Measurements from ENCODE around the gene LYZL6. TPM values are rescaled to one million over a fixed set of nuclear protein-coding genes. Genes with fewer than 3 reads are reported as not detected.

The LYZL6 gene
- polyA plus RNA-seq, 1 donor (not counting 4 experiments of a cell fraction or from before 2014, with no cell fraction given): not detected

DNA sequence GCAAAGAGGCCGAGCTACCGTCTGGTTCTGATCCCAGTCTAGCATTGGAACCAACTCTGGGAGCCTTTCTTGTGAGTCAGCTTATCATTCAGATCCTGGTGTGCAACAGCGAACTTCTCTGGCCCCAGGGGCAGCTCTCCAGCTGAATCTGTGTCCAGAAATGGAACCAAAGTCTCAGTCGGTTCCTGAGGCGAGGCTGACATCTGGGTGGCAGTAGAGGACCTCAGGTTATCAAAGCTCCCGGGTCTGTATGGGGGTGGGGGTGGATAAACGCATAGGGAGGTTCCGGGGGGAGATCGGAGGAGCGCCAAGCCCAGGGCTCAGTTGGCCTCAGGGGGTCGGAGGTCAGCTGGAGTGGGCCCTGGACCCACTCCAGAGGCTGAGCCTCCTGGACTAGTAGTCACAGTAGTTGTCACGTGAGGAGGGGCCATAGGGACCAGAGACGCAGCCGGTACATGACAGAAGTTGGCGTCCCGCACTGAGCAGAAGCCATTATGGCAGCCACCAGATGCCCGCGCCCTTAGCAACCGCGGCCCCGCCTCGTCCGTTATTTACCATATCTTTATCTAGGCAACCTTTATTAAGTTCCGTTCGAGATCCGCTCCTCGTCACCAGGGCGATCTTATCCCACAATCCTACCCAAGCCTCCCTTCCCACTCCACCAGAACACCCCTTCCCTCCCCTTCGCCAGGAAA lies 25.8 kb downstream of the LYZL6 start:
- H3K9ac ChIP-seq (ENCODE audit: control insufficient read depth, extremely low read depth, insufficient read depth, low read length): no peak overlapping the region
- no peaks in the 10 kb centered on the region for H4K20me1 ChIP-seq (ENCODE audit: control insufficient read depth, extremely low read depth, insufficient read depth, low read length)
- no peak overlapping the region for H2AFZ ChIP-seq (ENCODE audit: control insufficient read depth, low read length)
- dilution Hi-C loops (cut with MboI; ENCODE audit: extremely low pct_ligation_motif_present, low sequenced_read_pairs): no loop called here
- no peak overlapping the region for H3K4me3 ChIP-seq (ENCODE audit: control insufficient read depth in 2 of 3, extremely low read depth in 1 of 3, insufficient read depth in 2 of 3, low read depth in 1 of 3, low read length in 3 of 3)
- H3K79me2 ChIP-seq (ENCODE audit: control insufficient read depth, insufficient read depth, low read length): no peaks in the 10 kb centered on the region
- no peaks in the 10 kb centered on the region for H3K27me3 ChIP-seq (ENCODE audit: control insufficient read depth, extremely low read depth, insufficient read depth, low read length)
- H3K4me2 ChIP-seq (ENCODE audit: control insufficient read depth, extremely low read depth, insufficient read depth, low read depth, low read length): no peak overlapping the region
- H3K4me1 ChIP-seq (ENCODE audit: control insufficient read depth, extremely low read depth, insufficient read depth, low read length): no peaks in the 10 kb centered on the region
- no peaks in the 10 kb centered on the region for H3K36me3 ChIP-seq (ENCODE audit: control insufficient read depth in 2 of 2, extremely low read depth in 1 of 2, insufficient read depth in 2 of 2, low read length in 2 of 2)
- no peaks in the 10 kb centered on the region for H3K9me3 ChIP-seq (ENCODE audit: control insufficient read depth, low read depth, low read length)
- DNase-seq (ENCODE audit: low read depth, low spot score): no peak
- FAIRE-seq: no peak
- H3K27ac ChIP-seq (ENCODE audit: control insufficient read depth, insufficient read depth, low read length): no peak overlapping the region
- no peak for TF ChIP-seq EZH2 (IDR thresholded peaks at IDR 0.05; ENCODE audit: low read length)
- TF ChIP-seq, protein P1, sequence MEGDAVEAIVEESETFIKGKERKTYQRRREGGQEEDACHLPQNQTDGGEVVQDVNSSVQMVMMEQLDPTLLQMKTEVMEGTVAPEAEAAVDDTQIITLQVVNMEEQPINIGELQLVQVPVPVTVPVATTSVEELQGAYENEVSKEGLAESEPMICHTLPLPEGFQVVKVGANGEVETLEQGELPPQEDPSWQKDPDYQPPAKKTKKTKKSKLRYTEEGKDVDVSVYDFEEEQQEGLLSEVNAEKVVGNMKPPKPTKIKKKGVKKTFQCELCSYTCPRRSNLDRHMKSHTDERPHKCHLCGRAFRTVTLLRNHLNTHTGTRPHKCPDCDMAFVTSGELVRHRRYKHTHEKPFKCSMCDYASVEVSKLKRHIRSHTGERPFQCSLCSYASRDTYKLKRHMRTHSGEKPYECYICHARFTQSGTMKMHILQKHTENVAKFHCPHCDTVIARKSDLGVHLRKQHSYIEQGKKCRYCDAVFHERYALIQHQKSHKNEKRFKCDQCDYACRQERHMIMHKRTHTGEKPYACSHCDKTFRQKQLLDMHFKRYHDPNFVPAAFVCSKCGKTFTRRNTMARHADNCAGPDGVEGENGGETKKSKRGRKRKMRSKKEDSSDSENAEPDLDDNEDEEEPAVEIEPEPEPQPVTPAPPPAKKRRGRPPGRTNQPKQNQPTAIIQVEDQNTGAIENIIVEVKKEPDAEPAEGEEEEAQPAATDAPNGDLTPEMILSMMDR (optimal IDR thresholded peaks at IDR 0.05 in 1 of 3, IDR thresholded peaks at IDR 0.05 in 1 of 3, conservative IDR thresholded peaks at IDR 0.05 in 1 of 3; ENCODE audit: extremely low read depth in 1 of 3, insufficient read depth in 2 of 3, low read length in 3 of 3): no peak
- H3K9me1 ChIP-seq (ENCODE audit: control insufficient read depth, extremely low read depth, insufficient read depth, low read length): no peaks in the 10 kb centered on the region

DNA sequence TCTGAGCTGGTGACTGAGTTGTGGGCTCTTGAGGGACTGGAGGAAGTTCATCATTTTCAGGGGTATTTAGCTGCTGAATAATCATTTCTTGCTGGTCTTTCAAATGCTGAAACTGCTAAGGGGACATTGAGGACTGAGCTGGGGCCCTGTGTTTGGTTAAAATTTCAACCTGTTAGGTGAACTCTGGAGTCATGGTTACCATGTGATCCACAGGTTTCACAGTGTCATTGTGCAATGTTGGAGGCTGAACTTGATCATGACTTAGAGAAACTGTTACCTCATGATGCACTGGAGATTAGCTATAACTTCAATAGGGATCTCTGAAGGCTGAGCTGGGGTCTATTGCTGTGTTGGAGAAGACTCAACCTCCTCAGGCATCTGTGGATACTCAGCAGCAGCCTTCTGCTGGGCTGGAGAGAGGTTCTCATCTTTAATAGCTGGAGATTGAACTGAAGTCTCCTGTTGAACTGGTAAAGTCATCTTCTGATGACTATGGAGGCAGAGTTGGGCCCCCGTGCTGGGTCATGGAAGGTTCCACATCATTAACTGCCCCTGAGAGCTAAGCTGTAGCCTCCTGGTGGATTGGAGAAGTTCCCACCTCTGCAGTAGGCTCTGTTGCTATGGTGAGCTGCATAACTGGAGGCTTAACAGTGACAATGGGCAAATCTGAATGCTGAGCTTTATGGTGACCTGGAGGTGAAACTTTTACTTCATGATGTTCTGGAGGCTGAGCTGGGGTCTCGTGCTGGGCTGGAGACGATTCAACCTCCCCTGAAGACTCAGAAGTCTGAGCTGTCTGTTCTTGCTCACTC lies 28.2 kb downstream of the LYZL6 start:
- Histone ChIP-seq H3K36me3 (ENCODE audit: control insufficient read depth in 2 of 2, extremely low read depth in 1 of 2, insufficient read depth in 2 of 2, low read length in 2 of 2) (no peaks in the 10 kb centered on the region), H3K79me2 (ENCODE audit: control insufficient read depth, insufficient read depth, low read length) (no peaks in the 10 kb centered on the region), H3K9me1 (ENCODE audit: control insufficient read depth, extremely low read depth, insufficient read depth, low read length) (no peaks in the 10 kb centered on the region), H3K27ac (ENCODE audit: control insufficient read depth, insufficient read depth, low read length) (no peak overlapping the region), H3K9me3 (ENCODE audit: control insufficient read depth, low read depth, low read length) (no peaks in the 10 kb centered on the region), H3K27me3 (ENCODE audit: control insufficient read depth, extremely low read depth, insufficient read depth, low read length) (no peaks in the 10 kb centered on the region), H2AFZ (ENCODE audit: control insufficient read depth, low read length) (no peak overlapping the region), H3K4me1 (ENCODE audit: control insufficient read depth, extremely low read depth, insufficient read depth, low read length) (no peaks in the 10 kb centered on the region), H3K4me3 (ENCODE audit: control insufficient read depth in 2 of 3, extremely low read depth in 1 of 3, insufficient read depth in 2 of 3, low read depth in 1 of 3, low read length in 3 of 3) (no peak overlapping the region), H4K20me1 (ENCODE audit: control insufficient read depth, extremely low read depth, insufficient read depth, low read length) (no peaks in the 10 kb centered on the region), H3K4me2 (ENCODE audit: control insufficient read depth, extremely low read depth, insufficient read depth, low read depth, low read length) (no peak overlapping the region), H3K9ac (ENCODE audit: control insufficient read depth, extremely low read depth, insufficient read depth, low read length) (no peak overlapping the region)
- no peak for DNase-seq (ENCODE audit: low read depth, low spot score)
- no peak for FAIRE-seq
- no peak for TF ChIP-seq EZH2 (IDR thresholded peaks at IDR 0.05; ENCODE audit: low read length)
- TF ChIP-seq, protein P1 (optimal IDR thresholded peaks at IDR 0.05 in 1 of 3, IDR thresholded peaks at IDR 0.05 in 1 of 3, conservative IDR thresholded peaks at IDR 0.05 in 1 of 3; ENCODE audit: extremely low read depth in 1 of 3, insufficient read depth in 2 of 3, low read length in 3 of 3): no peak
- dilution Hi-C loops (cut with MboI; ENCODE audit: extremely low pct_ligation_motif_present, low sequenced_read_pairs): no loop called here
